NCI-H187 treated with DMSO at 0.1 percent for 48 hours (cell line): ENCODE results near the gene F10.

Source experiments
- DNase-seq: peaks from one replicate; lab custom pipeline; 2025; lab: John Stamatoyannopoulos, UW

Gene F10

DNA sequence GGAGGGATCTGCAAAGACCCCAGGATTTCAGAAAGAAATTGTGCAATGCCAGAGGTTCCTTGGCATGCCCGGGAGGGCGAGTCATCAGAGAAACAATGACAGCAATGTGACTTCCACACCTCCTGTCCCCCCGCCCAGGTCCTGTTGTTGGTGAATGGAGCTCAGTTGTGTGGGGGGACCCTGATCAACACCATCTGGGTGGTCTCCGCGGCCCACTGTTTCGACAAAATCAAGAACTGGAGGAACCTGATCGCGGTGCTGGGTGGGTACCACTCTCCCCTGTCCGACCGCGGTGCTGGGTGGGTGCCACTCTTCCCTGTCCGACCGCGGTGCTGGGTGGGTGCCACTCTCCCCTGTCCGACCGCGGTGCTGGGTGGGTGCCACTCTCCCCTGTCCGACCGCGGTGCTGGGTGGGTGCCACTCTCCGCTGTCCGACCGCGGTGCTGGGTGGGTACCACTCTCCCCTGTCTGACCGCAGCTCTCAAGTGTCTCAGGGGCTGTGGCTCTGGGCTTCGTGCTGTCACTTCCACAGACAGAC, 5.2 kb upstream of the F10 start:
- DNase-seq = no peak

- no peak for DNase-seq
Measured at GRCh38 chr13:113117911-113118260, 4.7 kb upstream of the F10 start.

DNA sequence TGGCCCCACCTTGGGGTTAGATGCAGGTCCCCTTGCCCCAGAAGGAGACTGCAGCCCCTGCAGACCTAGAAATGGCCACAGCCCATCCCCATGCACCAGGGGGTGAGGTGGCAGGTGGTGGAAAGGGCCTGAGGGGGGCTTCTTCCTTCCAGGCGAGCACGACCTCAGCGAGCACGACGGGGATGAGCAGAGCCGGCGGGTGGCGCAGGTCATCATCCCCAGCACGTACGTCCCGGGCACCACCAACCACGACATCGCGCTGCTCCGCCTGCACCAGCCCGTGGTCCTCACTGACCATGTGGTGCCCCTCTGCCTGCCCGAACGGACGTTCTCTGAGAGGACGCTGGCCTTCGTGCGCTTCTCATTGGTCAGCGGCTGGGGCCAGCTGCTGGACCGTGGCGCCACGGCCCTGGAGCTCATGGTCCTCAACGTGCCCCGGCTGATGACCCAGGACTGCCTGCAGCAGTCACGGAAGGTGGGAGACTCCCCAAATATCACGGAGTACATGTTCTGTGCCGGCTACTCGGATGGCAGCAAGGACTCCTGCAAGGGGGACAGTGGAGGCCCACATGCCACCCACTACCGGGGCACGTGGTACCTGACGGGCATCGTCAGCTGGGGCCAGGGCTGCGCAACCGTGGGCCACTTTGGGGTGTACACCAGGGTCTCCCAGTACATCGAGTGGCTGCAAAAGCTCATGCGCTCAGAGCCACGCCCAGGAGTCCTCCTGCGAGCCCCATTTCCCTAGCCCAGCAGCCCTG, 4.2 kb upstream of the F10 start:
- no peak for DNase-seq

DNA sequence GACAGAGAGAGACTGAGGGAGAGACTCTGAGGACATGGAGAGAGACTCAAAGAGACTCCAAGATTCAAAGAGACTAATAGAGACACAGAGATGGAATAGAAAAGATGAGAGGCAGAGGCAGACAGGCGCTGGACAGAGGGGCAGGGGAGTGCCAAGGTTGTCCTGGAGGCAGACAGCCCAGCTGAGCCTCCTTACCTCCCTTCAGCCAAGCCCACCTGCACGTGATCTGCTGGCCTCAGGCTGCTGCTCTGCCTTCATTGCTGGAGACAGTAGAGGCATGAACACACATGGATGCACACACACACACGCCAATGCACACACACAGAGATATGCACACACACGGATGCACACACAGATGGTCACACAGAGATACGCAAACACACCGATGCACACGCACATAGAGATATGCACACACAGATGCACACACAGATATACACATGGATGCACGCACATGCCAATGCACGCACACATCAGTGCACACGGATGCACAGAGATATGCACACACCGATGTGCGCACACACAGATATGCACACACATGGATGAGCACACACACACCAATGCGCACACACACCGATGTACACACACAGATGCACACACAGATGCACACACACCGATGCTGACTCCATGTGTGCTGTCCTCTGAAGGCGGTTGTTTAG, 3.3 kb upstream of the F10 start:
- no peak for DNase-seq

DNA sequence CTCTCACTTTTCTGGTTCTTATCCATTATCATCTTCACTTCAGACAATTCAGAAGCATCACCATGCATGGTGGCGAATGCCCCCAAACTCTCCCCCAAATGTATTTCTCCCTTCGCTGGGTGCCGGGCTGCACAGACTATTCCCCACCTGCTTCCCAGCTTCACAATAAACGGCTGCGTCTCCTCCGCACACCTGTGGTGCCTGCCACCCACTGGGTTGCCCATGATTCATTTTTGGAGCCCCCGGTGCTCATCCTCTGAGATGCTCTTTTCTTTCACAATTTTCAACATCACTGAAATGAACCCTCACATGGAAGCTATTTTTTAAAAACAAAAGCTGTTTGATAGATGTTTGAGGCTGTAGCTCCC, 2.8 kb upstream of the F10 start:
- DNase-seq = no peak

GRCh38 chr13:113120300-113121182, 2.1 kb upstream of the F10 start:
- no peak for DNase-seq

DNA sequence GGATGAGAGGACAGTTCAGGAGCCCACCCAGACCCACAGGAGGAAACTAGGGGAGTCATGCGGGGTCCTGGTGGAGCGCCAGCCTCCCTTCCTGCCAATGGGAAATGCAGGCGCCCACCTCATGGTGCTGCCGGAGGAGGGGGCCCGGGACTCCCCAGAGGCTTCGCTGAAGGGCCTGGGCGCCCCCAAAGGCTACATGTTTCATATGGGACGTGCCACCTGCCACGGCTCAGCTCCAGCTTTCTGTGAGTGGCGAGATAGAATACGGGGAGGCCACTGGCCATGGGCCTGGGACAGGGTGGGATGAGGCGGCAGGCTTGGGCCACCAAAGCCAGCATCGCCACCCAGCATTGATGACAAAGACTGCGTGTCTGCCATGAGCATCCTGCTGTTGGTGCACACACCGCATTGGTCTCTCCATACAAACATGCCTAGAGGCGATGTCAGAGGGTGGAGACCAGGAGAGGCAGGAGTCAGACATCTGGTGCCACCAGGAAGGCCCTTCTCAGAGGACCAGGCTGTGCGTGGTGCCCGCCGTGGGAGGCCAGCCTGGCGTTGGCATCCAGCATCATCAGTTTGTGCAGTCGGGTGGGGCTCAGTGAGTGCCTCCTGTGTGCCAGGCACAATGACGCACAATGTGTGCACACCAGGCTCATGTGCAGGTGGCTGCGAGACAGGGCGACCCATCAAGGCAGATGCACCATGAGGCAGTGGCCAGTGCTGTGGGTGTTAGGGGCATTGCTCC, 1.2 kb upstream of the F10 start:
- no peak for DNase-seq

DNA sequence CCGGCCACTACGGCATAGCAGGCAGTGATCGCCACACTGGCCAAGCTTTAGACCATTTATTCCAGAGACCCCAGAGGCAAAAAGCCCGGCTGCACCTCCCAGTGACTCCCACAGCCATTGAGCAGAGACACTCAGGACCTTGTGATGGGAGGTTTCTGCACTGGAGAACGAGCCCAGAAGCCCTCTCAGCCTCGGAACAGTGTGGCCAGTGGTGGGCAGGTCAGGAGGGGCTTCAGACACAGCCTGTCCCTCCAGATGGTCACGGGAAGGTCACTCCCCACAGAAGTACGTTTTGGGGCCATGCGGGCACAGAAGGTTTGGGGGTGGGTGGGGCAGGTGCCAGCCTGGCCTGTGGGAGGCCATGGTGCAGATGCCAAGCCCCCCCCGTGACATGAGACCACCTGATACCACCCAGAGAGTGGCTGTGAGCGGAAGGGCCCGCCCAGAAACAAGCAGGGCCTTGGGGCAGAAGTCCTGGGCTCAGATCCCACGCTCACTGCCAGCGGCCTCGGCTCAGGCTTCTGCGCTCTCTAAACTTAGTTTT, 599 bp upstream of the F10 start:
- no peak for DNase-seq

DNA sequence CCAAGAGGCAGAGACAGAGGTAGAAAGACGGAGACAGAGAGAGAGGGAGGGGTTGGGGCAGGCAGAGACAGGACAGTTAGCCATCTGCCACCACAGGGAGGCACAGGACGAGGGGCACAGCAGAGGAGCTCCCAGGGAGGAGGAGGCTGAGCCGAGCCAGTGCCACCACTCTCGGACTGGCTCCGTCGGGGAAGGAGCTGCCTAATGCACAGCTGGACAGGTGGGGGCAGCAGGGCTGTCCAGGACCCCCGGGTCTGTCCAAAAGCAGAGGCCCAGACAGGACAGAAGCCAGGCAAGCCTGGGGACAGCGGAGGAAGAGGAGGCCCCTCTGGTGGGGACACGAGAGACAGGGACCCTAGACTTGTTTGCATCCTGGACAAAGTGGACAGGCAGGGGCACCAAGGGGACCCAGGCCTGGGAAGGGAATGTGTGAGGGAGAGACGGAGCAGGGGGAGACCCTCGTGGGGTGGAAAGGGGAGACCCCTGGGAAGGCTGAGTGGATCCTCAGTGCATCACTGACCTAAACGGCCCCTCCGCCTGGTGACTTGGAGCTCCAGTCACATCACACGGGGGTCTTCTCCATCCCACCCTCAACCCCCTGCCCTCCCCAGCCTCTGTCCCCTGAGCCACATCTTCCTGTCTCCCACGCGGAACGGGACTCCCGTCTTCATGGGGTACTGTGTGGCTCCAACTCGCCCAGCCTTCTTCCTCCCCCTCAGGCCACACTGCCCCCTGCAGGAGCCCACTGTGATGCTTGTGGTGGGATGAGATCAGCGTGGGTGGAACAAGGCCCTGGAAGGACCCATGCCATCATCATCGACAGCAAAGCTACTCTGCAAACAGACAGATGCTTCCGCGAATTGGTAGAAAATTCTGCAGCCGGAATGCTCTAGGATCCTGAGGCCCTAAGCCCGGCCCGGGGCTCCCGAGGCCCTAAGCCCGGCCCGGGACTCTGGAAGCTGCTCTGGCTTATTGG, 915 bp downstream of the F10 start:
- no peak for DNase-seq

DNA sequence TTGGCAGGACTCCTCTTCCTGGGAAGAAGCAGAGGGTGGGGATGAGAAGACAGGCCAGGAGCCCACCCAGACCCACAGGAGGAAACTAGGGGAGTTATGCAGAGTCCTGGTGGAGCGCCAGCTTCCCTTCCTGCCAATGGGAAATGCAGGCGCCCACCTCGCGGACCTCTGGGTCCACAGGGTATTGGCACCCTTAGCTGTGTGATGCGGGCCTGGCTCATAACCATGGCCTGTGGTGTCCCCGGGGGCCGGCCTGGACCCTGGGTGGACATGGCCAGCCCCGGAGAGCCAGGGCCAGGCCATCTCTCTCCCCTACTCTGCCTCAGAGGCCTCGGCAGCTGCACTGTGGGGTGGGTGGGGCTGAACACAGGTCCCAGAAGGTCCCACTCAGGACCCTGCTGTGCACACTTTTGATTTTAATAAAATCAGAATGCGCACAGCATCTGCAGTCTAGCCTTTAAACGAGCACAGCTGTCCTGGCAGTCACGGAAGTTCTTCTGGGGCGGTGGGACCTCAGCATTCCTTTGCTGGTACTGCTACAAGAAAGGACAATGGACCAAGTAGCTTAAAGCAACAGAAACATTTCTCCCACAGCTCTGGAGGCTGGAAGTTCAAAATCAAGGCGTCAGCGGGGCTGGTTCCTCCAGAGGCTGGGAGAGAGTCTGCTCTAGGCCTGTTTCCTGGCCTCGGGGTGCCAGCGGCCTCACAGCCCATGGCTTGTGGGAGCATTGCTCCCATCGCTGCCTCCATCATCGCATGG, 1.8 kb downstream of the F10 start:
- DNase-seq = no peak

GRCh38 chr13:113125506-113126264, 3.1 kb downstream of the F10 start:
- DNase-seq = no peak

- DNase-seq = no peak
Measured at GRCh38 chr13:113126265-113127150, 3.9 kb downstream of the F10 start.

DNA sequence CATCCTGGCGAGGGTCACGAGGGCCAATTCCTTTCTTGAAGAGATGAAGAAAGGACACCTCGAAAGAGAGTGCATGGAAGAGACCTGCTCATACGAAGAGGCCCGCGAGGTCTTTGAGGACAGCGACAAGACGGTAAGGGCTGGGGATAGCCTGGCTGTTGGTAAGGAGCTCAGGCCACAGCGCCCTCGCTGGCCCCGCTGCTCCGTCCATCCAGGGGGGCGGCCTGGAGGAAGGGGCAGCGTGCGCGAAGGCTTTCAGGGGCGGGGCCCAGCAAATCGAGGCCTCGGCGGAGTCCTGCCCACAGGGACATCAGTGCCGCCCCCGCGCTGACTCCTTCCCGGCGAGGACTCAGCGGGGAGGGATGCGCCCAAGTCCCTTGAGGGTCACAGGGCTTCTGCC, 6.9 kb downstream of the F10 start:
- DNase-seq = no peak

DNA sequence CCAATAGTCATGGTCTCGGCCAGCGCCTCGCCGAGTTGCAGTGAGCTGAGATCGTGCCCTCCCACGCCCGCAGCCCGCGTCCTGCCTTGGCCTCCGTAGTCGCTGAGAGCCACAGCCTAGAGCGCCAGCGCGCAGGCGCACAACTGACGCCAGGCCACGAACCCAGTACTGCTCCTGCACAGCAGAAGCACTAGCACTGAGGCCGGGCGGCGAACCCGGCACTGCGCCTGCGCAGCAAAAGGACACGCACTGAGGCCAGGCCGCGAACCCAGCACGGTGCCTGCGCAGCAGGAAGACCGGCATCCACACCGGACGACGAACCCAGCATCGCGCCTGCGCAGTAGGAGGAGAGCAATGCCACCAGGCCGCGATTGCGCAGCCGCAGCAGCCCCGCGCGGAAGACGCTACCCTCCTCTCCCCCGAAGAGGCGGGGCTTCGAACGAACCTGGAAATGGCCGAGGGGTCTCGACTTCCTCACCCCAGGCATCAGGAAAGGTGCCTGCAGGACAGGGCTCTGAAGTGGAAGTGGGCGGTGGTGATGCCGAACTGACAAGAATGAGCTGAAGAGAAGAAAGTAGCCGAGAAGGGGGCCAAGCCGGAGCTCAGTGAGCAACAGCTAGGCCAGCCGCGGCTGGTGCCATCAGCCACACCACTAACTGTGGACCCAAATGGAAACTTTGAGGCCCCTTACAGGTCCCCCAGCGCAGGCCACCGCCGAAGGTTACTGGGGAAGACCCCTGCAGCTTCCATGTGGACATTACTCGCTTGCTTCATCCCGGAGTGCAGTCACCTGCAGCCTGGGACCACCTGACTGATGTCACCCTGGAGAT, 7.5 kb downstream of the F10 start:
- DNase-seq = no peak

DNA sequence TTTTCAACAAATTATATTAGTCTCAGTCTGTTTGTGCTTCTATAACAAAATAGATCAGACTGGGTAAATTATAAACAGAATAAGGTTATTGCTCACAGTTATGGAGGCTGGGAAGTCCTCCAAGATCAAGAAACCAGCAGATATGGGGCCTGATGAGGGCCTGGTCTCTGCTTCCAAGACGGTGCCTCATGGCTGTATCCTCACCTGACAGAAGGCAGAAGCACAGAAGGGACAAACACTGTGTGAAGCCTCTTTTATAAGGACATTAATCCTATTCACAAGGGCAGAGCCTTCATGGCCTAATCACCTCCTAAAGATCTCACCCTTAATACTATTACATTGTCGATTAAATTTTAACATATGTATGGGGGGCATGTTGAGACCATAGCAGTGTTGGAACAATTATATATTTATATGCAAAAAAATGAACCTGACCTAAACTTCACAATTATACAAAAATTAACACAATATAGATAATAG, 12.7 kb downstream of the F10 start:
- DNase-seq = no peak

DNA sequence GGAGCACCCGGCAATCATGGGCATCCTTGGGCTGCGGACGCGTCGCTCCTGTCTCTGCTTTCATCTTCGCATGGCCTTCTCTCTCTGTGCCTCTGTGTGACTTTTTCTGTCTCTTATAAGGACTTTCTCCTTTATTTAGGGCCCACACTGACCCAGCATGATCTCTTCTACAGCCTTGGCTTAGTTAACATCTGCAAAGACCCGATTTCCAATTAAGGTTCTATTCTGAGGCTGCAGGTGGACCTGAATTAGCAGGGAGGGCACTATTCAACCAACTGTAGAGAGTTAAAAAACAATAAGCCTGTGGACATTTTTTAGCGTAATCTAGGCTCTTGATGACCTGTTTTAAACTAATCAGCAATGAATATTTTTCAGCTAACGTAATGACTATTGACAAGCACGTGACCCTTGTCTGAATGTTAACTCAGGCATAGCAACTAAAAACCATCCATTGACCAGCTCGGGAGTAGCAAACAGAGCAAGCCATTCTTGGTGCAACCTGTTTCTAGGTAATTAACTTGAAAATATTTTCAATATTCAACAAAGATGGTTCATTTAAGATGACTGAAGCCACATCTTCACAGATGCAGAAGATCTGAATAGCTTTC, 15.2 kb downstream of the F10 start:
- no peak for DNase-seq
